HG02970 (cell line): ENCODE measurements around the gene PTP4A2.

ENCODE experiments used
- ATAC-seq: cut with Tn5 transposase; IDR thresholded peaks from one replicate; pipeline ENCODE4 v1.9.1; 2021; ENCODE audit warnings: mild to moderate bottlenecking, moderate library complexity, moderate number of reproducible peaks; ENCODE audit not compliant: unreplicated experiment, low FRiP score

PTP4A2 gene

GRCh38 chr1:31867546-31867945 lies 70.6 kb downstream of the PTP4A2 start:
- ATAC-seq = no peak

DNA sequence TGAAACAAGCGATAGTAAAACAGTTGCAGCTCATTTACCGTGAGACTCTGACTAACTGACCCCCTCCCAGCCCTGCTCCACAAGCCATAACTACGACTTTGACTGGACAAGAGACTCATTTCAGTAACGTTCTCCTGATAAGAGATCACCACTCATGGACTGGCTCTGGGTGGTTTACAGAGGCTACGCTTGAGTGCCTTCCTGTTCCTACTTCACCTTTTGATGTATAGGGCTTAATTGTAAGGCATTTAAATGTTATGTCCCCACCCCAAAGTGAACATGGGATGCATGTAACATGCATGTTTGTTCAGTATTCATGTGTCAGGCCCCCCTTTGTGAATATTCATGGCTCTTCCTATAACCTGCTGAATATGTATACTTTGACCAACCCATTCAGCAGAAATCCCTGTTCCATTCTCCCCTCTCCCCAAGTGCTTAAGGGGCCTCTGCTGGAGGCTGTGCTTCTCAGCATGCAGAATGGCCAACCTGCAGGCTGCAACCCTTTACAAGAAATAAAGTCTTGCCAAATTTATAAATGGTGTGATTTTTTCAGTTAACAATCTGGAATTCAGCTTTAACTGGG lies 71.6 kb downstream of the PTP4A2 start:
- ATAC-seq = no peak

GRCh38 chr1:31865728-31866449 lies 72.3 kb downstream of the PTP4A2 start:
- ATAC-seq = no peak

DNA sequence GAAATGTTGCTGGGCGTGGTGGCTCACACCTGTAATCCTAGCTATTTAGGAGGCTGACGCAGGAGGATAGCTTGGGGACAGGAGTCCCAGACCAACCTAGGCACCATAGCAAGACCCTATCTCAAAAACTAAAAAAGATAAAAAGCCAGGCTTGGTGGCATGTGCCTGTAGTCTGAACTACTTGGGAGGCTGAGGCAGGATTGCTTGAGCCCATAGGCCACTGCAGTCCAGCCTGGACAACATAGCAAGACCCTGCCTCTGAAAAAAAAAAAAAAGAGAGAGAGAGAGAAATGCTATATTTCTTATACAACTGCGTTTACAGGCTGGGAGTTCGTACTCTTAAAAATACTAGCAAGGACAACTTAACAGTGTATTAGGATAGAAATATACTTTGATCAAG lies 76.1 kb downstream of the PTP4A2 start:
- no peak for ATAC-seq

DNA sequence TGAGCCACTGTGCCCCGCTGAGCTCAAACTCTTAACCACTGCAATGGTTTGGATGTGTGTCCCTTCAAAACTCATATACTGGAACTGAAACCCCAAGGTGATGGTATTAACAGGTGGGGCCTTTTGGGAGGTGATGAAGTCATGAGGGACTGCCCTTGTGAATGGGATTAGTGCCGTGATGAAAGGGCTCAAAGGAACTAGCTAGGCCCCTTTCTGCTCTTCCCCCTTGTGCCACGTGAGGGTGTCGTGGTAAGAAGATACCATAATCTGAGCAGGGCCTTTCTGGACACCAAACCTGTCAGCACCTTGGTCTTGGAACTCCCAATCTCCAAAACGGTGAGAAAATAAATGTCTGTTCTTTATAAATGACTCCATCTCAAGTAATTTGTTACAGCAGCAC lies 76.8 kb downstream of the PTP4A2 start:
- no peak for ATAC-seq

DNA sequence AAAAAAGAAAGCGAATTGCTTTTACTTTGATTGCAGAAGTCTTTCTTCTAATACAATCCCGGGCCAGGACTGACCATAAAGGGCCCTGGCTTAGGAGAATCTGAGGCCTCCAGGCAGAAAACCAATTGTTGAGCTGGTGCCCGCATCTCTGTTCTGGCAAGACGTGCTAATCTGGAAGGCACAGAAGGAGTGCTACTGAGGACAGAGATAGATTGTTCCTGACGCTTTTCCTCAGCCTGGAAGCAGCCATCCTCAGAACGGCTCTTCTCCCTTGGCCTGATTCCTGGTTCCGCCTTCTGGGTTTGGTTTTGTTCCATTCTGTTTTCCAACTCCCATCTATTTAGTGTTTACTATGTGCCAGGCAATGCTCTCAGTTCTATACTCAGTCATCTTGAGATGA lies 77.6 kb downstream of the PTP4A2 start:
- no peak for ATAC-seq

- no peak for ATAC-seq
These were observed 78.4 kb downstream of the PTP4A2 start for GRCh38 chr1:31859719-31860118.

DNA sequence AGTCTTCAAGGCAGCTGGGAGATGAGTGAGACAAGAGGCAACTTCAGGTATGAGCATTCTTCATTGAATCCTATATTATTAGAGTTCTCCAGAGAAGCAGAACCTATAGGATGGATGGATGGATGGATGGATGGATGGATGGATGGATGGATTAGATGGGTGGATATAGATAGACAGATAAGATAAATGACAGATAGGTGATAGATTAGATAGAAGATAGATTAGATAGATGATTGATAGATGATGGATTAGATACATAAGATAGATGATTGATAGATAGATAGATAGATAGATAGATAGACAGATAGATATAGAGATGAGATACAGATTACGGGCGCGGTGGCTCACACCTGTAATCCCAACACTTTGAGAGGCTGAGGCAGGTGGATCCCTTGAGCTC lies 79.1 kb downstream of the PTP4A2 start:
- ATAC-seq = no peak

- no peak for ATAC-seq
These were observed 80.3 kb downstream of the PTP4A2 start for GRCh38 chr1:31857863-31858262.
